GM19025 (cell line): Measurements from ENCODE around the gene ARHGAP23.

Experiments
- ATAC-seq: cut with Tn5 transposase; IDR thresholded peaks from one replicate; pipeline ENCODE4 v1.9.1; 2021; ENCODE audit warnings: mild to moderate bottlenecking, low read depth, moderate library complexity; ENCODE audit not compliant: unreplicated experiment

The ARHGAP23 gene

GRCh38 chr17:38545531-38546225, 117.4 kb downstream of the ARHGAP23 start:
- ATAC-seq, result no peak

GRCh38 chr17:38546396-38546795, 118.1 kb downstream of the ARHGAP23 start:
- no peak for ATAC-seq

- no peak for ATAC-seq
Observed at GRCh38 chr17:38547444-38547843, 119.2 kb downstream of the ARHGAP23 start.

GRCh38 chr17:38549285-38549684, 121.0 kb downstream of the ARHGAP23 start:
- no peak for ATAC-seq

GRCh38 chr17:38550661-38551060, 122.4 kb downstream of the ARHGAP23 start:
- ATAC-seq, result no peak

- no peak for ATAC-seq
Observed at GRCh38 chr17:38551121-38551520, 122.9 kb downstream of the ARHGAP23 start.

GRCh38 chr17:38552343-38552742, 124.1 kb downstream of the ARHGAP23 start:
- ATAC-seq, result no peak

- ATAC-seq, result no peak
Observed at GRCh38 chr17:38554430-38555350, 126.4 kb downstream of the ARHGAP23 start.

- ATAC-seq, result no peak
Observed at GRCh38 chr17:38556239-38556638, 128.0 kb downstream of the ARHGAP23 start.

- ATAC-seq, result no peak
Observed at GRCh38 chr17:38557396-38557795, 129.1 kb downstream of the ARHGAP23 start.

GRCh38 chr17:38557836-38558727, 129.8 kb downstream of the ARHGAP23 start:
- peak; percentile 58 for ATAC-seq

- no peak for ATAC-seq
Observed at GRCh38 chr17:38558728-38559050, 130.4 kb downstream of the ARHGAP23 start.

- ATAC-seq, result peak; percentile 45
Observed at GRCh38 chr17:38559051-38559879, 131.0 kb downstream of the ARHGAP23 start.

- no peak for ATAC-seq
Observed at GRCh38 chr17:38559880-38560230, 131.6 kb downstream of the ARHGAP23 start.

- ATAC-seq, result no peak
Observed at GRCh38 chr17:38560503-38561318, 132.4 kb downstream of the ARHGAP23 start.

GRCh38 chr17:38561416-38562214, 133.4 kb downstream of the ARHGAP23 start:
- ATAC-seq, result no peak
